Non-pigmented ciliary epithelial cell (primary cell): ENCODE results near the gene POT1.

ENCODE experiments used
- DNase-seq: peaks from one replicate; pipeline ENCODE4 v3.0.0-alpha.2; 2010; ENCODE audit warnings: low read depth

Gene POT1

DNA sequence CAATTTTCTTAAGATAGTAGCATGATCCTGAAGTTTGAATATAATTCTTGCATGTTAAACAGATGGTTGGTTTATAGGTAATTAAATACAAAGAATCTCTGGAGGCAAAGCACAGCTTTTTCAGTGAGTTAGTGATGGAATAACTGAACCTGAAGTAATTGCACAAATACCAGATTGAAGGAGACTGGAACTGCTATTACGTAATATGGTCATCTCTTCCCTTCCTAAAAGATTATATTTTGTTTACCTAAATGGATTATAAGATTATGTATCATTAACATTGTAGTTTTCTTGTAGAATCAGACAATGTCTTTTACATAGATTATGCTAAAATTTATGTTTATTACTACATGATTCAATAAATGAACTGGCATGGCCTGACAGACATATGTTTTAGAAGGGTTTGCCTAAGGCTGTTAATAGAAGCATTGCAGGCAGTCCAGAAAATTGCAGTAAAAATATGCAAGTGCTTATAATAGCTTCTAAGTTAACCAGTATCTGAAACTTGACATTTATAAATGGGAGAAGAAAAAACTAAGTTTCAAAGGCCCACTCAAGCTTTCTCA, 128.2 kb downstream of the POT1 start:
- no peak for DNase-seq

DNA sequence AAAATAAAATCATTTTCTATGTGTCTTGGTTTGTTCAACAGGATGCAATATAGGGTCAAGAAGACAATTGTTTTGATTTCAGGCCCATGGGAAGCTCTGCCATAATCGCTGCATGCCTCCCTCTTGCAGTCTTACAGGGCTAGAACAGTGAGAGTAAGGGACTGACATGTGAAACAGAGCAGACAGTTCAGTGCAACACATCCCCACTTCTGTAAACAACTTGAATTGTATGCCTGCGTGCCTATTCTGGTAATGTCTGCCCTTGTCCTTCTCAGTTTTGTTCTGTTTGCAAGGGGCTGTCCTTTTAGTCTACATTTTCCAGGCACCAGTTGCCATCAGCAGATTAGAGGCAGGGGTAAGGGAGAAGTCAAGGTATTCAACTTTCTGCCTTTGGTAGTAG, 129.2 kb downstream of the POT1 start:
- DNase-seq, result no peak

DNA sequence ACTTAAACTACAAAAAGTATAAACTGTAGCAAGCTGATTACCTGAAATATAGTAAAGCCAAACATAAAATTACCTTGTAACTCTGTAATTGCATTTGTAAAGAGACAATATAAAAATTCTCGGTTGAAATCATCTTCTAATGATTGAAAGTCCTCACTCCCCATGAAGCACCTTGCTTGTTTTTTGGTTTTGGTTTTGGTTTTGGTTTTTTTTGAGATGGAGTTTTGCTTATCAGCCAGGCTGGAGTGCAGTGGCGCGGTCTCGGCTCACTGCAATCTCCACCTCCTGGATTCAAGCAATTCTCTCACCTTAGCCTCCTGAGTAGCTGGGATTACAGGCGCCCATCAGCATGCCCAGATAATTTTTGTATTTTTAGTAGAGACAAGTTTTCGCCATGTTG, 130.2 kb downstream of the POT1 start:
- no peak for DNase-seq

DNA sequence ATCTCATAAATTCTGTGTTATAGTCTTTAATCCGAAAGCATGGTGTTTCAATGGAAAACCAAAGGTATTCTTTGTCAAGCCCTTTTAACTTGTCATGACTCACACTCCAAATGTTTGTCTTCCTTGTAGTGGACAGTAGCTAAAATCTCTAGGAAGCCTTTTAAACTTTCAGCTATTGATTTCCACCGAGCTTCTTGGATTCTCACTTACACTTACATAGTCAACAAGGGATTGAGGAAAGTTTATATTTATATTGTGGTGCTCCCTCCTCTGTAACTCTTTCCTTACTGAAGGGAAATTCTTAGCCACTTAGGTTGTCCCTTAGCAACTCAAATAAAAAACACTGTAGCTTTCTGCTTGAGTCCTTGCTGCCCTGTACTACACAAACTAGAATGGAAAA, 132.9 kb downstream of the POT1 start:
- DNase-seq, result no peak

DNA sequence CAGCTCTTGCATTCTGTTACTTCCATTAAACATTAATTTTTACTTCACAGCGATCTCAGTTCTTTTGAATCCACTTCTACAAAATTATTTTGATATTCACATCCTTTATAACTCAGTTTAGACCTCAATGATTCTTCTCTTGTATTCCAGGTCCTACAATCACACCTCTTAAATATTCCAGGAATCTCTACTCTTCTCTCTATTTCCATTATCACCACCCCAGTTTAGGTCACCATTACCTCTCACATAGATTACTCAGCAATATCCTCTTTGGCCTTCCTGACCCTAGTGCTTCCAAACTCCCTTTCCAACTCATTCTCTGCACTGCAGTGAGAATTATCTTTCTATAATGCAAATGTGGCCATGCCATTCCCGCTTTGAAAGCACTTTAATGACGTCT, 136.9 kb downstream of the POT1 start:
- DNase-seq, result no peak

DNA sequence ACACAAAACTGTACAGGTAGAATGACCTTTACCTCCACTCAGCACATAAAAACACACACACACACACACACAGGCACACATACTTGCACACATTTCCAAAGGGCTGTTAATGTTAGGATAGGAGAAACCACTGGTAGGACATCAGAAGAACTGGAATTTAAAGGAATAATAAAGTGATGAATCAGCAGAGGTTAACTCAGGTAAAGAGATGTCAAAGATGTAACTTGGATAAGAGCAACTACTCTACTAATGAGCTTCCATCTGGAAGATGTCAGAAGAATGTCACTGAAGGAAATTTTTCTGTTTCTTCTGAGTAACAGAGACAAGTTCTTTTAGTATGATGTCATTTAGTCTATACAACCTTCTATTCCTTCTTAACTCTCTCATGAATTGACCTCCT, 137.6 kb downstream of the POT1 start:
- no peak for DNase-seq

DNA sequence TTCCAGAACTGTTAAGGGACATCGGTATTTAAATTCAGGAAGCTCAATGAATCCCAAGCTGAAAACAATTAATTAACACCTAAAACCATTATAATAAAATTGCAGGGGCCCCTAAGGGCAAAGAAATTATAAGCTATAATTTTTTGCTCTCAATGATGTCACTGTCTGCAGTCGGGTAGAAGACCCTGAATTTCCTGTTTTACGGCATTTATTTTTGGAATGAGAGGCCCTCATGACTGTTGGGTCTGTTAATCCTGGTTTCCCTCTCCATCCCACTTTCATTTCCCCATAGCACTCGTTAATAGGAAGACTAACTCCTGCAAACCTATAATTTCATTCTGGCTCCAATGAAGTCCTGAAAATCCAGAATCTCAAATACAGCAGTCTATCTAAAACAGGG, 138.2 kb downstream of the POT1 start:
- DNase-seq, result no peak

DNA sequence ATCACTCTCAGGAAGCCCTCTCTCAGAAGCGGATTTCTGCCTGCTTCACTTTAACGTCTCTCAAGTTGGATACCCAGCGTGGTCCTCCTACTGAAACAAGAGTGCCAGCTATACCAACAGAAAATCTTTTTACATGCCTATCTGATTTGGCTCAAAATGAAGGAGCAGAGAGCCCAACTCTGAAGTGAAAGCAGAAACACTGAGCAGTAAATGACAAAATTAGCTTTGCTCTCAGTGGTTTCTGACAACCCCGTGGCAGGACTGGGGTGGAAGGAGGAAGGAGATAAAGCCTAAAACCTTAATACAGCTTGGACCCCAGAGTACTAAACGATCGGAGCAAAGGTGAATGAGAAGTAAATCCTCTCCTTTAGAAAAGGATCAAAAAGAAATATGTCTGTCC, 139.0 kb downstream of the POT1 start:
- DNase-seq, result no peak

DNA sequence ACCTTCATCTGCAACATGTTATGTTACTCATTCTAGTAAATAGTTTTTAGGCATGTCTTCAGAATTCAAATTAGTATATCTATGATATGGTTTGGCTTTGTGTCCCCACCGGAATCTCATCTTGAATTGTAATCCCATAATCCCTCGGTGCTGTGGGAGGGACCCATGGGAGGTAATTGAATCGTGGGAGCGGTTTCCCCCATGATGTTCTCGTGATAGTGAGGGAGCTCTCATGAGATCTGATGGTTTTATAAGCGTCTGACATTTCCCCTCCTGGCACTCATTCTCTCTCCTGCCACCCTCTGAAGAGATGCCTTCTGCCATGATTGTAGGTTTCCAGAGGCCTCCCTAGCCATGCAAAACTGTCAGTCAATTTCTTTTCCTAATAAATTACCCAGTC, 143.6 kb downstream of the POT1 start:
- DNase-seq, result no peak

DNA sequence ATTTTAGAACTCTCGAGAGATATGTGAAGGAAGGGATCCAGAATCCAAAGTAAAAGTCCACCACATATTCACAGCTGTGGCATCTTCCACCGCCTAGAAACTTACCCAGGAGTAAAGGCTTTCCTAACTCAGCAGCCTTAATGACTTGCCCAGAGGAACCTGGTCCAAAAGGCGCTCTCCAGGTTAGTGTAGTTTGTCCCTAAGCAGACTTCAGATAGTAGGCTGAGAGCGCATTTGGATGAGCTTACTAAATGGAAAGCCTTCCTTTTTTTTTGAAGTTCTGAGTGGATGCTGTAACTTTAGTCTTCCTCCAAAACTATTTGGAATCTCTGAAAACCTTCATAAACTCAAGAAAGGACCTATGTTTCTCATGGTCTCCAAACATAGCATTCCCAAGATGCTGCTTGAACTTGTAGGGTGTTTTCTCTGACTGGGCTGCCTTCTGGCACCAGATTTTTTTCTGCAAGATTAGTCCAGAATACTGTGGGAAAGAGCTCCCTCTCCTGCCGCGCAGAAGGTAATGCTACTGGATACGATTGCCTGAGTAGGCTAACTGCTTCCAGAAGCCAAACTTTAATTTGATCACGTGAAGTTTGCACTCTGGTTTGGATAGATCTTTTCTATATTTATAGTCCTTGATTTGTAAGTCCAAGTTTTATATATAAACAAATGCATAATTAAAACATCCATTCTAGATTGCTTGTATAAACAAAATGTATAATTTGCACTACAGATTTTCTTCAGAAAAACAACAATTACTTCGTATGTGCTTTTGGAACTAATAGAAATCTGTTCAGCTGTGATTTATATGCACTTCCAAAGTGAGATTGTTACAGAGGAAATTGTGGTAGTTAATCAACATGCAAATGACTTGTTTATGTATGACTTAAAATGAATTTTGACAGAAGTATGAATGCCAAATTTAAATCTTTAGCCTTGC, 144.5 kb downstream of the POT1 start:
- DNase-seq, result peak; percentile 27

DNA sequence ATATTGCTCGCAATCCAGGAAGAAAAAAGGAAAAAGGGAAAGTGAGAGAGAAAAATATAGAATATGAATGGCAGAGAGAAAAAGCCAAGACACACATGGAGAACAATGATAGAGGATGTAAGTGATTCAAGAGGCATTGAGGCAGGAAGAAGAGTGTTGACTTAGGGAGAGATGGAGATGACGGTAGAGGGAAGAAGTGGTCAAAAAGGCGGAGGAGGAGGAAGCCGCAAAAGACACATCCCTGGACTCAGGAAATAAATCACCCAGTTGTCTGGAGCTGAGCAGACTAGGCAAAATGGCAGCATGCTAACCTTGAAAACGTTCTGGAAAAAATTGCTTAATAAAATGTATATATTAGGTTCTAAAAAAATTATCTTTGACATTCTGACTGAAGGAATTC, 146.4 kb downstream of the POT1 start:
- no peak for DNase-seq

DNA sequence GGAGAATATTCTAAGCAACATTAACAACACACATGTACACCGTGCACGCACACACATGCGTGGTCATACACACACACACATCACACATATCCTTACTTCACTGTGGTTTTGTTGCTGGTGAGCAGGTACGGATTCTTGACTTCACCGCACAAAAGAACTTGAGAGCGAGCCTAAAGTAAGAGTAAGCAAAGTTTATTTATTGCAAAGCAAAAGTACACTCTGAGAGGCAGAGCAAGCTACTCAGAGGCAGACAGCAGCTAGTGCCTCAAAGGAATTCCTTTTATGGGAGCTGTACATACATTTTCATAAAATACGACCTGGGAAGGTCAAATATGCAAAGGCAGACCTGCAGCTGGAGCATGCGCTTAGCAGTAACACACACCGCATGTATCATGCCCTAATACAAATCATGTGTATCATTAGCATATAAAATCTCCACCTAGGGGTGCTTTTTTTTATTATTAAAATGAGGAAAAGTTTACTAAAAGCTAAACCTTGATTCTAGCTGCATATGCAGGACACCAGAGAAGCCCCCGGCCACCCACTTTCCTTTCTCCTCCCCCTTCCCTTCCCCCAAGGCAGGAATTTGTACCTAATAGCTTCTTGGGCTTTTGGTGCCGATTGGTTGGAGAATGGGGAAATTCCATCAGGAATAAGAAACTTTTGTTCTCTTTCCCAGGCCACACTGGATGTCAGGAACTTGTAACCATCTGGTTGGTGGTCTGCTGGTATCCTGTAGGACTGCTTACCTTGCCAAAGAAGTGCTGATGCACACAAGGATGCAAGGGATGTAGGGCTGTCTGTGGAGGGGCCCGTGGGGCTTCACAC, 147.5 kb downstream of the POT1 start:
- DNase-seq, result no peak

DNA sequence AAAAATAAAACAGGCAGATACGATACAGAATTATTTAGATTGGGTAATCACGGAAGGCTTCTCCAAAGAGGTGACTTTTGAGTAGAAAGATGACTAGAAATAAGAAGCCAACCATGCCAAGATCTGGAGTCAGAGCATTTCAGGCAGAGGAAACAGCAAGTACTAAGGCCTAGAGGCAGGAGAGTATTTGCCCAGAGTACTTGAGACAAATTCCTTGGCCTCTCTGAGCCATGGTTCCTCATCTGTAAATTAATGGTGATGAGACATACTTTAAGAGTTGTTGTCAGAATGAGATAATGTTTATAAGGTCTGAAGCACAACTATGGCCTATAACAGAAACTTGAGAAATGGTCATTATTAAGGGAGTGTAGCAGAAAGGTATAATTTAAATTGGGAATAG, 148.2 kb downstream of the POT1 start:
- no peak for DNase-seq

DNA sequence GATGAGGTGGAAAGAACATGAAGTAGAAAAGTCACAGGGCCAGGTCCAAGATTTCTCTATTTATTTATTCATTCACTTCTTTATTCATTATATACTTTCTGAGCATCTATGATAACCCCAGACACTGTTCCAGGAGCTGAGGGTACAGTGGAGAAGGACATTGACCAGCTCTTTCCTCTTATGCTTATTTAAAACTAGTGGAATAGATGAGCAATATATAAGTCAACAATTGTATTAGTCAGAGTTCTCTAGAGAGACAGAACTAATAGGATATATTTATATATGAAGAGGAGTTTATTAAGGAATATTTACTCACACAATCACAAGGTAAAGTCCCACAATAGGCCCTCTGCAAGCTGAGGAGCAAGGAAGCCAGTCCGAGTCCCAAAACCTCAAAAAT, 149.0 kb downstream of the POT1 start:
- no peak for DNase-seq

DNA sequence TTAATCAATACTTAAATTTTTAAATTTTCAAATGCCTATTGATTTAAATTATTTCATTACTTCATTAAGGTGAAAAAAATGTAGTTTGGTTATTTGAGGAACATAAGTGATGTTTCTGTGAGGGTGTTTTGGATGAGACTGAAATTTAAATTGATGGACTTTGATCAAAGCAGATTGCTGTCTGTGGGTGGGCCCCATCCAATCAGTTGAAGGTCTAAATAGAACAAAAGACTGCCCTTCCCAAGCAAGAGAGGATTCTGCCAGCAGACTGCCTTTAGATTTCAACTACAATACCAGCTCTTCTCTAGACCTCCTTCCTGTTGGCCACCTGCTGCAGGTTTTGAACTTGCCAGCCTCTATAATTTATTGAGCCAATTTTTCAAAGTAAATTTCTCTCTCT, 149.6 kb downstream of the POT1 start:
- DNase-seq, result no peak

DNA sequence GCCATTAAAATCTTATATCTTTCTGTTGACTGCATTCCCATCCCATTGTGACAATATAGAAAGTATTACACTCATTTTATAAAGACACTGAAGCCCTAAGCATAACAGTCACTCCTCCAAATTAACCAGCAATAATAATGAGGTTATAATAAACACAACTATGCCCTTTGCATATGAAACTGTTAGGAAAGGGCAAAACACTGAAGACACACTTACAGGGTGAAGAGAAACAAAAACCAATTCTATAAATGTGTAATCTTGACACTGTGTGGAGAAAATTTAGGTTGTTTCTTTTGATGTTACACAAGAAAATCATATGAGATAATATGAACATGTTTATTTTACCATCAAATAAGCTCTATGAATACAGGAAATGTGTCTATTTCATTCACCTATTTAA, 150.0 kb downstream of the POT1 start:
- DNase-seq, result no peak

DNA sequence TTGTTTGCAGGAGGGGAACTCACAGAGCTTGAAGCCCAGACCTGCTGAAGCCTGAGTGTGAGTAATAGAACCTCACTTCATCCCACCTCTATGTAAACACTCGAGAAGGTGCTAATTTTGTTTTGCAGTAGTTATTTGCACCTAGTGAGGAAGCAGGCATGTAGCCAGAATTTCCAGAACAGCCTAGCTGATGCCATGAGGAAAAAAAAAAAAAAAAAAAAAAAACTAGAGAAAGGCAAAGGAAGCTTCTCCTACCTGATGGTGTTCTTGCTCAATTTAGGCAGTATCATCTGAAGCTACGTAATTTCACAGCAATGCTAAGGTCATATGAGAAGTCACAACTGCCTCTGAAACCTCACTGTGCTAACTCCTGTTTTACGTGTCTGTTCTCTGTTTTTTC, 150.4 kb downstream of the POT1 start:
- no peak for DNase-seq

DNA sequence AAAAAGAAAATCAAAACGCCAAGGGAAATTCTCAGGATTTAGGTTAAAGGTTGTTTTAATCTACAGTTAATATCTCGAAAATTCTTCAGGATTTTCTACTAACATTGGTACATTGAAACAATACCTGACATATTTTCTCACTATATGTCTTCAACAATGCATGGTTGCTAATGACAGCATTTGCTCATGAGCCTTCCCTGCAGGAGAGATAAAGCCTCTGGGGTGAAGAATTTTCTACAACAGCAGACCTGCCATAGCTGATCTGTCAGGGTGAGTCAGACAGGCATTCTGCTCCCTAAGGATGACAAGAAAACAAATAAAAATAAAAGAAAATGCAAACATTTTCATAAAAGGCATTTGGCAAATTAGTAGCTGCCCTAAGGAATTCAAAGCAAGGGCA, 152.4 kb downstream of the POT1 start:
- no peak for DNase-seq

DNA sequence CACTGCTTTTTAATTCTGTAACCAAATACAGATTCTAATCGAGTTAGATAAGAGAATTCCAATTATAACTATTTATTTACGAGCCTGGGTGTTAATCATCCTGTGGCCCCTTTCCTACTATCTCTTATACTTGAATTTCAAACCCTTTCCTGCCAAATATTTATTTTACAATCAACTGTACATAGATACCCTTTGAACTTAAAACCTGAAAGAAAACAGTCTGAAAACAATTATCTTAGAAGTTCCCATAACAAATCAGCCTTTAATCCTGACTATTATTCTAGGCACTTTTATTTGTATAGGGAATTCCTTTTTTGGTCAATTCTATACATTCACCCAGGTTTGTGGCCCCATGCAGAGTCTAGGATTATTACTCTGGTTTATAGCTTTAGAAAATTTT, 153.5 kb downstream of the POT1 start:
- no peak for DNase-seq

DNA sequence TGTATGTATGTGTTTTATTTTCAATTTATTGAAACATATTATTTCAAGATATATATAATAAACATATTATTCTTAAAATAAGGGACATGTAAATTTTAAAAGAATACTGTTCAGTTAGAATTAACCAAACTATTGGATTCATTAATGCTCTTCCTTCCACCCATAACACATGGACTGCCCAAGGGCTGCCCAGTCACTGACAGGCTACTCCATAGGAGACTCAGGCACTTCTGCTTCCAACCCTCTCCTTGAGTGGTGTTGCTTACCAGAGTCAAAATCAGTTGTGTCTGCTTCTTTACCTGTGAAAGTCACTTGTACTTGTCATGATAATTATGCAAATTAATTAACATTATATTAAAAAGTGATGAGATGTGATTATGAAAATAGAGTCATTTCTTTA, 154.2 kb downstream of the POT1 start:
- no peak for DNase-seq

DNA sequence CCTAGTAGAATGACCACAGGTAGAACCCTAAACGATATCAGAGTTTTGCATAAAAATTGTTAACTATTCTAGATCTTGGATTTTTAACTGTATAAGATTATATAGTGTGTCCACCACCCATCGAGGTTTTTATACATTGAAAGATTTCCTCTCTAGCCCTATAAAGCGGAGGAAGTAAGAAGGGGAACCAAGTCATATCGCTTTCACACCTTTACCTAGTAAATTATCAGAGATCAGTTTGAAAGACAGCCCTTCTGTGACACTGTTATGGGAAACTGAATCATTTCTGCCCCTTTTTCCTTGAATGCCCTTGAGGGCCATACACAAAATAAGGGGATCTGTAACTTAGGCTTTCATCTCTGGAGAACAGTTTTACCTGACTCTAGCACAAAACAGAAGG, 155.7 kb downstream of the POT1 start:
- DNase-seq, result no peak

DNA sequence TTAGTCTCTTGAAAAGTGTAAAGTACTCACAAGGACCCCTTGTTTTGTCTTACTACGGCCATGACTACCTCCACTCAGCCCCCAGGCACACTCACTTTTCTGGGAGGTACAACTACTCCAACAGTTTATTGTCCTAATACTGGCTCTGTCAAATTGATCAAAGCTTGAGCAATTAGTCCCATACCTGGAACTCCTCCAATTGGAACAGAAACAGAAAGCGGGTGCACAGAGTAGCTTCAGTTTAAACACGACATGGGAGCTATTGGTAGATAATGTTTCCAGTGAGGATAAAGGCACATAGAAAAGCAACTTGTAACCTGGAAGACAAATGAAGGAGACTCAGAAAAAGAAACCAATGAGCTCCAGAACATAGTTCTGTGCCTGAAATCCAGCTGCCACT, 156.3 kb downstream of the POT1 start:
- DNase-seq, result no peak
